IPS-15b (cell line): ENCODE data around the gene ITPRIP.
A peak's percentile ranks its signal among the peaks of the same experiment; 100 is the strongest.

Source experiments
- H3K27me3 ChIP-seq: one replicate; pipeline ENCODE4 v1.6.1; 2013; ENCODE audit warnings: low read length; ENCODE audit not compliant: control insufficient read depth, insufficient read depth
- H3K36me3 ChIP-seq: one replicate; pipeline ENCODE4 v1.6.1; 2013; ENCODE audit warnings: low read length; ENCODE audit not compliant: control insufficient read depth, insufficient read depth
- H3K4me1 ChIP-seq: one replicate; pipeline ENCODE4 v1.6.1; 2013; ENCODE audit warnings: mild to moderate bottlenecking, low read length; ENCODE audit not compliant: control insufficient read depth, insufficient read depth
- H3K4me3 ChIP-seq: one replicate; pipeline ENCODE4 v1.5.1; 2013; ENCODE audit warnings: low read depth, low read length
- H3K9ac ChIP-seq: one replicate; pipeline ENCODE4 v1.6.1; 2013; ENCODE audit warnings: low read depth, mild to moderate bottlenecking, low read length
- H3K9me3 ChIP-seq: one replicate; pipeline ENCODE4 v1.6.1; 2013; ENCODE audit warnings: mild to moderate bottlenecking, low read length; ENCODE audit not compliant: control insufficient read depth, insufficient read depth

The ITPRIP gene

GRCh38 chr10:104279550-104280259 is 58.6 kb downstream of the ITPRIP start:
- H3K4me1 ChIP-seq, result peaks cover 5% of the 10 kb centered on the region
- peaks cover 2% of the 10 kb centered on the region for H3K27me3 ChIP-seq
- H3K36me3 ChIP-seq, result peaks cover 8% of the 10 kb centered on the region
- H3K9me3 ChIP-seq, result no peaks in the 10 kb centered on the region
- H3K9ac ChIP-seq, result no peak overlapping the region
- no peak overlapping the region for H3K4me3 ChIP-seq

GRCh38 chr10:104277785-104278184 is 60.5 kb downstream of the ITPRIP start:
- Histone ChIP-seq H3K4me3 (no peak overlapping the region), H3K36me3 (peaks cover 8% of the 10 kb centered on the region), H3K4me1 (peaks cover 5% of the 10 kb centered on the region)

DNA sequence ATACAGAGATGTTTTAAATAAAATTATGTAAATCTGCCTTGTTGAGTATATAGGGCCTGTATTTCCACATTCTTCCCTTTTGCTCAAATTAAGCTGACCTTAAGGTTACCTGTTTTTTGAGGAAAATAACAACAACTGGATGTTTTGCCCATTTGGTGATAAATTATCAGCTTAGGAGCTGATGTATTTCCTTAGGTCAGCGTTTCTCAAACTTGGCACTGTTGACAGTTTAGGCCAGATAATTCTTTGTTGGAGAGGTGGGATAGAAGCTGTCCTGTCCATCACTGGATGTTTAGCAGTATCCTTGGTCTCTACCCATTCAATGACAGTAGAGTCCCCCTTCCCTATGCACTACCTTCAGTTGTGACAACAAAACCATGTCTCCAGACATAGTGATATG is 62.1 kb downstream of the ITPRIP start:
- H3K27me3 ChIP-seq, result peaks cover 2% of the 10 kb centered on the region
- H3K36me3 ChIP-seq, result peaks cover 8% of the 10 kb centered on the region
- H3K9me3 ChIP-seq, result no peaks in the 10 kb centered on the region
- peaks cover 5% of the 10 kb centered on the region for H3K4me1 ChIP-seq
- H3K4me3 ChIP-seq, result no peak overlapping the region
- no peak overlapping the region for H3K9ac ChIP-seq

More at GRCh38 chr10:104277785-104278184, 60.5 kb downstream of the ITPRIP start:
- Histone ChIP-seq H3K9ac (no peak overlapping the region), H3K9me3 (no peaks in the 10 kb centered on the region), H3K27me3 (peaks cover 2% of the 10 kb centered on the region)

GRCh38 chr10:104274762-104275721 is 63.2 kb downstream of the ITPRIP start:
- Histone ChIP-seq H3K9me3 (no peaks in the 10 kb centered on the region), H3K4me3 (peak overlapping the region; percentile 85), H3K9ac (peak overlapping the region; percentile 87), H3K27me3 (peaks cover 2% of the 10 kb centered on the region), H3K4me1 (peaks cover 5% of the 10 kb centered on the region), H3K36me3 (peaks cover 8% of the 10 kb centered on the region)

- peaks cover 5% of the 10 kb centered on the region for H3K4me1 ChIP-seq
- H3K9me3 ChIP-seq, result no peaks in the 10 kb centered on the region
- H3K4me3 ChIP-seq, result peak overlapping the region; percentile 85
- peaks cover 3% of the 10 kb centered on the region for H3K36me3 ChIP-seq
- peaks cover 2% of the 10 kb centered on the region for H3K27me3 ChIP-seq
- no peak overlapping the region for H3K9ac ChIP-seq
These were observed 64.2 kb downstream of the ITPRIP start for GRCh38 chr10:104273899-104274575.

- Histone ChIP-seq H3K9ac (no peak overlapping the region), H3K36me3 (no peaks in the 10 kb centered on the region), H3K27me3 (peaks cover 2% of the 10 kb centered on the region), H3K4me1 (peaks cover 5% of the 10 kb centered on the region), H3K4me3 (no peak overlapping the region), H3K9me3 (no peaks in the 10 kb centered on the region)
These were observed 65.0 kb downstream of the ITPRIP start for GRCh38 chr10:104273286-104273685.

- H3K9ac ChIP-seq, result peak within 1 kb of the TSS; percentile 71
- no peaks in the 10 kb centered on the region for H3K36me3 ChIP-seq
- H3K4me3 ChIP-seq, result peak within 1 kb of the TSS; percentile 90
- no peaks in the 10 kb centered on the region for H3K27me3 ChIP-seq
- H3K4me1 ChIP-seq, result peaks cover 3% of the 10 kb centered on the region
- no peaks in the 10 kb centered on the region for H3K9me3 ChIP-seq
These were observed 69.3 kb downstream of the ITPRIP start, which contains the start of gene GSTO2 for GRCh38 chr10:104268713-104269645. GSTO2 (plus strand) TSS chr10:104269184; CDS start chr10:104274916, 5,732 bp downstream.

DNA sequence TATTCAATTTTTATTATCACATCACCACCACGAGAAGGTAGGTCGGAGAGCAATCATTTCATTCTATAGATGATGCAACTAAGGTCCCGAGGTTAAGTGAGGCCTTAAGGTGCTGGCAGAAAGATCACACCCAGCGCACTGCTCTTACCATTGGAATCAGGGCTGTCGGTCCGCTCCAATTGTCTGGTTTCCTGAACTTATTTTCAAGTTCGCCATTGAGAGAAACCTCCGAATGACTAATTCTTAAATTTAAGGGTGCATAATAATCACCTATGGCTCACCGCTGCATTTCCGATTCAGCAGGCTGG is 69.9 kb downstream of the ITPRIP start:
- H3K36me3 ChIP-seq, result no peaks in the 10 kb centered on the region
- peaks cover 3% of the 10 kb centered on the region for H3K4me1 ChIP-seq
- H3K9me3 ChIP-seq, result no peaks in the 10 kb centered on the region
- H3K27me3 ChIP-seq, result no peaks in the 10 kb centered on the region
- peak overlapping the region; percentile 71 for H3K9ac ChIP-seq
- H3K4me3 ChIP-seq, result peak overlapping the region; percentile 88

- Histone ChIP-seq H3K9me3 (no peaks in the 10 kb centered on the region), H3K9ac (peak overlapping the region; percentile 71), H3K27me3 (no peaks in the 10 kb centered on the region), H3K36me3 (no peaks in the 10 kb centered on the region), H3K4me3 (peak overlapping the region; percentile 88), H3K4me1 (peaks cover 3% of the 10 kb centered on the region)
These were observed 70.4 kb downstream of the ITPRIP start for GRCh38 chr10:104267721-104268404.

DNA sequence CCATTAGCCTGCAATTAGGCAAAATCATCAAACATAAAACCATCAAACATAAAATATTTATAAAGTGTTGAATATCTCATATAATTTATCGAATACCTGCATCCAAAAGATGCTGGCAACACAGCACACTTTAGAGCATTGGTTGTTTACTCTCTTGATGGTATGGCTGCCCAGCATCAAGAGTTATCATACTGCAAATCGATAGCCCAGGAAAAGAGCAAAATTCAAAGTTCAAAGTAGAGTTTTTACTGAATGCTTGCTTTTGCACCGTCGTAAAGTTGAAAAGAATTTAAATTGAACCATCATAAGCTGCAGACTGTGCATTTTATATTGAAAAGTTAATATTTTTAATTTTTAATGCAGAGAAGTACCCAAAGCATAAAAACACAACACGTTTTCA is 73.5 kb downstream of the ITPRIP start:
- H3K4me3 ChIP-seq, result no peak overlapping the region
- peaks cover 3% of the 10 kb centered on the region for H3K4me1 ChIP-seq
- no peak overlapping the region for H3K9ac ChIP-seq
- no peaks in the 10 kb centered on the region for H3K9me3 ChIP-seq
- H3K27me3 ChIP-seq, result no peaks in the 10 kb centered on the region
- no peaks in the 10 kb centered on the region for H3K36me3 ChIP-seq
